ENCODE data around the gene SLC18B1.

DNA sequence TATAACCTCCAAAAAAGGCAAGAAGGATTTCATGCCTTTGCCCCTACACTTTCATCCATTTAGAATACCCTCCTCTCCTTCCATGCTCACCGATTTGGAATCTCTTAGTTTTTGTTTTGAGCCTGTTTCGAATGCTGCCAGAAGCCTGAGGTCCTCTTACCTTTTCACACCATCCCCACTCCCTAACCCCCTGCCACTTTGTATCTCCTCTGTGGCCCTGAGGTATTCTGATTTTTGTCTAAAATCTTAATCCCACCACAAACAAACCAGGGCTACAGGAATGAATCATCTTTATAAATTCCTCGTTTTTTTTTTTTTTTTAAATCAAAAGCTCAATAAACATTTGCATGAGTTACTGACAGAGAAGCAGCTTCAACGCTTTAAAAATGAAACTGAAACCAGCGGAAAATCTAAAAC, 14.3 kb upstream of the SLC18B1 start:
- TF ChIP-seq, protein P1, sequence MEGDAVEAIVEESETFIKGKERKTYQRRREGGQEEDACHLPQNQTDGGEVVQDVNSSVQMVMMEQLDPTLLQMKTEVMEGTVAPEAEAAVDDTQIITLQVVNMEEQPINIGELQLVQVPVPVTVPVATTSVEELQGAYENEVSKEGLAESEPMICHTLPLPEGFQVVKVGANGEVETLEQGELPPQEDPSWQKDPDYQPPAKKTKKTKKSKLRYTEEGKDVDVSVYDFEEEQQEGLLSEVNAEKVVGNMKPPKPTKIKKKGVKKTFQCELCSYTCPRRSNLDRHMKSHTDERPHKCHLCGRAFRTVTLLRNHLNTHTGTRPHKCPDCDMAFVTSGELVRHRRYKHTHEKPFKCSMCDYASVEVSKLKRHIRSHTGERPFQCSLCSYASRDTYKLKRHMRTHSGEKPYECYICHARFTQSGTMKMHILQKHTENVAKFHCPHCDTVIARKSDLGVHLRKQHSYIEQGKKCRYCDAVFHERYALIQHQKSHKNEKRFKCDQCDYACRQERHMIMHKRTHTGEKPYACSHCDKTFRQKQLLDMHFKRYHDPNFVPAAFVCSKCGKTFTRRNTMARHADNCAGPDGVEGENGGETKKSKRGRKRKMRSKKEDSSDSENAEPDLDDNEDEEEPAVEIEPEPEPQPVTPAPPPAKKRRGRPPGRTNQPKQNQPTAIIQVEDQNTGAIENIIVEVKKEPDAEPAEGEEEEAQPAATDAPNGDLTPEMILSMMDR (IDR thresholded peaks at IDR 0.05), result no peak
- no peak for TF ChIP-seq POLR2A (IDR thresholded peaks at IDR 0.05)

Measured in lower leg skin (tissue), 3 donors.